Calu3 (cell line): ENCODE measurements around the gene RNU1-3. TPM values are rescaled to one million over a fixed set of nuclear protein-coding genes. Genes with fewer than 3 reads are reported as not detected.
"Not testable (repeated sequence)": the region's sequence is repeated elsewhere in the genome, so short reads cannot be mapped to it uniquely, and the experiment has no call there.

Source experiments
- BruUV-seq: library from RNA; stranded (reverse); fragments of 400-500 nt; replicated peaks from 2 replicates; lab custom pipeline; 2021; lab: Mats Ljungman, UMichigan
- CTCF ChIA-PET: fragments of 300-600 bp; sonication (Branson Sonifier 250); formaldehyde crosslinking; loops from one replicate; lab custom pipeline; 2022; ENCODE audit warnings: antibody characterized with exemption; lab: Charles Lee
- DNase-seq: peaks from one replicate; pipeline ENCODE4 v3.0.0; 2022
- H3K27ac Mint-ChIP-seq: one replicate; pipeline ENCODE4 v1.8.0; 2022; ENCODE audit warnings: mixed read lengths; ENCODE audit not compliant: unreplicated experiment
- H3K27me3 Mint-ChIP-seq: one replicate; pipeline ENCODE4 v1.8.0; 2022; ENCODE audit warnings: mixed read lengths; ENCODE audit not compliant: unreplicated experiment
- H3K36me3 Mint-ChIP-seq: one replicate; pipeline ENCODE4 v1.8.0; 2022; ENCODE audit warnings: mild to moderate bottlenecking, moderate library complexity, mixed read lengths; ENCODE audit not compliant: insufficient read depth, unreplicated experiment
- H3K4me1 Mint-ChIP-seq: one replicate; pipeline ENCODE4 v1.8.0; 2022; ENCODE audit warnings: mild to moderate bottlenecking, low read depth, mixed read lengths; ENCODE audit not compliant: unreplicated experiment
- H3K4me3 Mint-ChIP-seq: one replicate; pipeline ENCODE4 v1.8.0; 2022; ENCODE audit warnings: mild to moderate bottlenecking, low read depth, moderate library complexity, mixed read lengths; ENCODE audit not compliant: unreplicated experiment
- H3K9me3 Mint-ChIP-seq: one replicate; pipeline ENCODE4 v1.8.0; 2022; ENCODE audit warnings: low read depth, mixed read lengths; ENCODE audit not compliant: unreplicated experiment
- intact Hi-C: fragments of 100-400 bp; cut with micrococcal nuclease; formaldehyde crosslinking; loops from one replicate; pipeline ENCODE4 v1.10.0; 2022; ENCODE audit not compliant: unreplicated experiment
- total RNA-seq: library from RNA; stranded (reverse); gene quantifications from 2 replicates; pipeline ENCODE4 v1.2.3, GENCODE V29; 2022

Gene RNU1-3
- total RNA-seq, 1 experiment from 2014 or later: 1,678 TPM

- intact Hi-C loops, BruUV-seq, H3K4me1 Mint-ChIP-seq, H3K9me3 Mint-ChIP-seq, DNase-seq, H3K4me3 Mint-ChIP-seq, H3K27me3 Mint-ChIP-seq, CTCF ChIA-PET, H3K27ac Mint-ChIP-seq, H3K36me3 Mint-ChIP-seq: not testable (repeated sequence)
Observed at GRCh38 chr1:16665836-16666235, 912 bp downstream of the RNU1-3 start.

GRCh38 chr1:16658234-16658633, 8.5 kb downstream of the RNU1-3 start:
- H3K4me1 Mint-ChIP-seq, H3K27me3 Mint-ChIP-seq, H3K9me3 Mint-ChIP-seq, H3K4me3 Mint-ChIP-seq, BruUV-seq, intact Hi-C loops, H3K36me3 Mint-ChIP-seq, DNase-seq, CTCF ChIA-PET, H3K27ac Mint-ChIP-seq: not testable (repeated sequence)

DNA sequence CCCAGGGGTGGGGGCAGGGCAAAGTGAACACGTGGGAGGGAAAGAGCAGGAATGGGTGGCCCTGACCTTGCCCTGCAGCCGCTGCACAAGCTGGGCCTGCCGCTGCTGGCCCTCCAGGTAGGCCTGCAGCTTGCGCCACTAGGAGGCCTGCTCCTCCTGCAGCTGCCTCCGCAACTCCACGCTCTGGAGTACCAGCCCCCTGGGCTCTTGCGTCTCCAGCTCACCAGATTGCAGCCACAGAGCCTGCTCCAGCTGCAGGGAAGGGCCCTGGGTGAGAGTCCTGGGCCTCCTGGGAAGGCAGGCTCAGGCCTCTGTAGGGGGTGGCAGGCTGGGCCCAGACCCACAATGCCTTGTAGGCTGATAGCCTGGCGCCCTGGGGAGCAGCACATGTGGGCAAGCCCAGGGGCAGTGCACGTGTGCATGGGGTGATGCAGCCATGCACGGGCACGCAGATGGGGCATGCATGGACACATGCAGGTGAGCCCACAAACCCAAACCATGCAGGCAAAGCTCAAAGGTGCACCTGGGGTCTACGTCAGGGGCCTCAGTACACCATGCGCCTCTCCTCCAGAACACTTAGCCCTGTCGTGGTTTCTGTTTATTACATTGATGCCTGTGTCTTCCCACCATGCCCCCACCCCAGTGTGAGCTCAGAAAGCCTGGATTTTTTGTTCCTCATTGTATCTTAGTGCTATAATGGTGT, 9.6 kb downstream of the RNU1-3 start:
- BruUV-seq, H3K27me3 Mint-ChIP-seq, H3K36me3 Mint-ChIP-seq, H3K27ac Mint-ChIP-seq, DNase-seq, H3K4me1 Mint-ChIP-seq, H3K9me3 Mint-ChIP-seq, intact Hi-C loops, CTCF ChIA-PET, H3K4me3 Mint-ChIP-seq: not testable (repeated sequence)

GRCh38 chr1:16656574-16656973, 10.2 kb downstream of the RNU1-3 start:
- intact Hi-C loops, H3K27me3 Mint-ChIP-seq, H3K27ac Mint-ChIP-seq, CTCF ChIA-PET, BruUV-seq, H3K4me1 Mint-ChIP-seq, DNase-seq, H3K9me3 Mint-ChIP-seq, H3K4me3 Mint-ChIP-seq, H3K36me3 Mint-ChIP-seq: not testable (repeated sequence)

DNA sequence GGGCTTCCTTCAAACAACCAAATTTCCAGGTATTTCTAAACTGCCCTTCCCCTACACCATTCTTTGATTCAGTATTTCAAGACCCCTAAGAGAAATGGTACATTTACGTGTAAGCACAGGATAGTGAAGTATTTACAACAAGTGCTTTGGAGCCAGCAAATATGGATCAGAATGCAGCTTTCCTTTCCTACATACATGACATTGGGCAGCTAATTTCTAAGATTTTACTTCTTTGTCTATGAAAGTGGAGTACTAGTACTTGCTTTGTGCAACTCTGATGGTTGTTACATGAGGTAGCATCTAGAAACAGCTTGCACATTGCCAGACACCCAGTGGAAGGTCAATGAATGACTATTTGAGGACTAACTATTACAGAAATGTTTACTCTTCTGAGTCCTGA, 15.2 kb downstream of the RNU1-3 start:
- intact Hi-C loops, H3K36me3 Mint-ChIP-seq, H3K9me3 Mint-ChIP-seq, DNase-seq, H3K4me1 Mint-ChIP-seq, BruUV-seq, CTCF ChIA-PET, H3K27me3 Mint-ChIP-seq, H3K4me3 Mint-ChIP-seq, H3K27ac Mint-ChIP-seq: not testable (repeated sequence)

DNA sequence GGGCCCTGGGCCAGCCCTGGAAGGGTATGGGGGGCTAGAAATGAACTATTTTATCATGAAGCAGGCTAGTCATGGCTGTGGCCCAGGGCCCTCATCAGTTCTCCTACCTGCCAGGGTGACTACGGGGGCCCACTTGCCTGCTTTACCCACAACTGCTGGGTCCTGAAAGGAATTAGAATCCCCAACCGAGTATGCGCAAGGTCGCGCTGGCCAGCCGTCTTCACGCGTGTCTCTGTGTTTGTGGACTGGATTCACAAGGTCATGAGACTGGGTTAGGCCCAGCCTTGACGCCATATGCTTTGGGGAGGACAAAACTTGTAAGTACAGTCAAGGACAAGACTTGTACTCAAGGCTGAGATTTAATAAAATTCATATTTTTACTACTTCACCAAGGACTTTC, 16.8 kb downstream of the RNU1-3 start:
- H3K27ac Mint-ChIP-seq, BruUV-seq, H3K36me3 Mint-ChIP-seq, intact Hi-C loops, H3K9me3 Mint-ChIP-seq, H3K4me3 Mint-ChIP-seq, H3K27me3 Mint-ChIP-seq, H3K4me1 Mint-ChIP-seq, DNase-seq, CTCF ChIA-PET: not testable (repeated sequence)

DNA sequence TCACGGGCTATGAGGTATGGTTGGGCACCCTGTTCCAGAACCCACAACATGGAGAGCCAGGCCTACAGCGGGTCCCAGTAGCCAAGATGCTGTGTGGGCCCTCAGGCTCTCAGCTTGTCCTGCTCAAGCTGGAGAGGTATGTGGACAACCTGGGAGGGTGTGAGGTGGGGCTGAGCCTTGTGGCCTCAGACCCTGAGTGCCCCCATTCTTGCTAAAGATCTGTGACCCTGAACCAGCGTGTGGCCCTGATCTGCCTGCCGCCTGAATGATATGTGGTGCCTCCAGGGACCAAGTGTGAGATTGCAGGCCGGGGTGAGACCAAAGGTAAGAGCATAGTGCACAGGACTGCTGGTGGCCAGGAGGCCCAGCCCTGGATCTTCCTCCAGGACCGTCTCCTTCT, 17.4 kb downstream of the RNU1-3 start:
- intact Hi-C loops, CTCF ChIA-PET, BruUV-seq, H3K27me3 Mint-ChIP-seq, H3K9me3 Mint-ChIP-seq, H3K27ac Mint-ChIP-seq, H3K36me3 Mint-ChIP-seq, DNase-seq, H3K4me1 Mint-ChIP-seq, H3K4me3 Mint-ChIP-seq: not testable (repeated sequence)

DNA sequence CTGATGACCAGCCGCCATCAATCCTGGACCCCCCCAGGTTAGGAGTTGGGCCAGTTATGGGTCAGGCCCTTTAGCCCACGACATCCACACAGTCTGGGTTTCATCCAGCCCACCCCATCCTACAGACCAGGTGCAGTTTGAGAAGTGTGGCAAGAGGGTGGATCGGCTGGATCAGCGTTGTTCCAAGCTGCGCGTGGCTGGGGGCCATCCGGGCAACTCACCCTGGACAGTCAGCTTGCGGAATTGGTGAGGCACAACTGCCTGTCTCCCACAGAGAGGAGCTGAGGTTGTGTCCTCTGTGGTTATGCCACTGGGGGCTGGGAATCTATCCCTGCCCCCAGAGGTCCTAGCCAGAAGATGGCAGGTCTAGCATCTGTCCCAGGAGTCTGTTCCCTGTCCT, 18.0 kb downstream of the RNU1-3 start:
- H3K9me3 Mint-ChIP-seq, H3K36me3 Mint-ChIP-seq, CTCF ChIA-PET, H3K27me3 Mint-ChIP-seq, H3K4me3 Mint-ChIP-seq, H3K27ac Mint-ChIP-seq, H3K4me1 Mint-ChIP-seq, intact Hi-C loops, BruUV-seq, DNase-seq: not testable (repeated sequence)

- intact Hi-C loops, H3K36me3 Mint-ChIP-seq, H3K4me3 Mint-ChIP-seq, CTCF ChIA-PET, BruUV-seq, H3K27ac Mint-ChIP-seq, H3K27me3 Mint-ChIP-seq, H3K9me3 Mint-ChIP-seq, H3K4me1 Mint-ChIP-seq, DNase-seq: not testable (repeated sequence)
Observed at GRCh38 chr1:16648250-16648649, 18.5 kb downstream of the RNU1-3 start.
